A549 (cell line): ENCODE measurements around the gene CFL1. TPM values are rescaled to one million over a fixed set of nuclear protein-coding genes. Genes with fewer than 3 reads are reported as not detected.
A peak's percentile ranks its signal among the peaks of the same experiment; 100 is the strongest.

Experiments used
- ATAC-seq, 2 experiments: fragments of 200-7000 bp in 1 of 2; fragments of >200 bp in 1 of 2; cut with Nextera tagmentation in 1 of 2; cut with Tn5 transposase in 1 of 2; 3 replicates each; pipeline versions ENCODE4 v1.8.0 to v1.9.1; 2018 to 2020; ENCODE audit warnings: mild to moderate bottlenecking in 1 of 2, moderate library complexity in 1 of 2
- CTCF ChIA-PET: fragments of 300-600 bp; sonication (Branson Sonifier 250); formaldehyde crosslinking; extraction: SDS; loops from one replicate; lab custom pipeline; 2021; ENCODE audit warnings: antibody characterized with exemption, inconsistent platforms; lab: Yijun Ruan, JAX
- POLR2A ChIA-PET: fragments of 350-600 bp; formaldehyde crosslinking; extraction: SDS; loops from one replicate; lab custom pipeline; 2021; ENCODE audit warnings: antibody characterized with exemption, inconsistent platforms; lab: Yijun Ruan, JAX
- DNase-seq, 2 experiments: peaks; one replicate each; pipeline versions ENCODE4 v3.0.0 to v3.0.0-alpha.2; 2011 to 2016; ENCODE audit warnings: low read depth in 1 of 2, low spot score in 1 of 2
- FAIRE-seq: peaks from 2 replicates; lab custom pipeline; 2011; peaks lifted over from hg19 to GRCh38; lab: Jason Lieb, UNC
- H3K27ac ChIP-seq, 2 experiments: fragments of >200 bp; sonication (Bioruptor Twin); formaldehyde crosslinking; 3 replicates each; pipeline ENCODE4 v1.5.1; 2016 to 2017
- H3K4me1 ChIP-seq: fragments of >200 bp; sonication (Bioruptor Twin); formaldehyde crosslinking; 3 replicates; pipeline ENCODE4 v1.6.1; 2016
- H3K4me2 ChIP-seq: fragments of >200 bp; sonication (Bioruptor Twin); formaldehyde crosslinking; 3 replicates; pipeline ENCODE4 v1.6.1; 2016
- H3K4me3 ChIP-seq: fragments of >200 bp; sonication (Bioruptor Twin); formaldehyde crosslinking; 3 replicates; pipeline ENCODE4 v1.5.1; 2016
- H3K9me3 ChIP-seq: fragments of >200 bp; sonication (Bioruptor Twin); formaldehyde crosslinking; 3 replicates; pipeline ENCODE4 v1.6.1; 2016
- BCL3 ChIP-seq: fragments of >200 bp; sonication (Bioruptor Twin); formaldehyde crosslinking; IDR thresholded peaks from 3 replicates; pipeline ENCODE4 v1.6.1; 2016
- CEBPB ChIP-seq, 2 experiments: fragments of >200 bp in 1 of 2; sonication (Bioruptor Twin) in 1 of 2; formaldehyde crosslinking in 1 of 2; IDR thresholded peaks; 2 replicates each; pipeline ENCODE4 v1.6.1; 2012 to 2016
- CTCF ChIP-seq: fragments of >200 bp; sonication (Bioruptor Twin); formaldehyde crosslinking; IDR thresholded peaks from 3 replicates; pipeline ENCODE4 v1.5.1; 2016
- EHF ChIP-seq: fragments of 250-450 bp; sonication (Bioruptor Pico); IDR thresholded peaks from 2 replicates; pipeline ENCODE4 v1.5.0; 2020; ENCODE audit warnings: mild to moderate bottlenecking
- EHMT2 ChIP-seq: fragments of 200-600 bp; sonication (generic); IDR thresholded peaks from 2 replicates; pipeline ENCODE4 v1.6.1; 2016; ENCODE audit warnings: antibody characterized with exemption, low read depth, mild to moderate bottlenecking, moderate library complexity
- FOSB ChIP-seq: fragments of 250-450 bp; sonication (Bioruptor Pico); IDR thresholded peaks from 2 replicates; pipeline ENCODE4 v1.5.0; 2020; ENCODE audit warnings: mild to moderate bottlenecking, moderate library complexity
- FOSL2 ChIP-seq, 2 experiments: fragments of 450-650 bp in 1 of 2; fragments of >200 bp in 1 of 2; sonication (Bioruptor Twin) in 1 of 2; formaldehyde crosslinking; IDR thresholded peaks; 2 replicates each; pipeline versions ENCODE4 v1.5.0 to v1.6.1; 2016 to 2020; ENCODE audit warnings: mild to moderate bottlenecking in 1 of 2, moderate library complexity in 1 of 2
- HEYL ChIP-seq: fragments of 250-450 bp; sonication (Bioruptor Pico); IDR thresholded peaks from 2 replicates; pipeline ENCODE4 v1.8.0; 2021; ENCODE audit warnings: mild to moderate bottlenecking, moderate library complexity
- HOXA7 ChIP-seq: fragments of 250-450 bp; sonication (Bioruptor Pico); IDR thresholded peaks from 2 replicates; pipeline ENCODE4 v1.5.0; 2020; ENCODE audit warnings: mild to moderate bottlenecking, moderate library complexity
- HOXB5 ChIP-seq: fragments of 250-450 bp; sonication (Bioruptor Pico); IDR thresholded peaks from 2 replicates; pipeline ENCODE4 v1.5.0; 2020; ENCODE audit warnings: mild to moderate bottlenecking, moderate library complexity
- JUN ChIP-seq, 2 experiments: fragments of >200 bp; sonication (Bioruptor Twin); formaldehyde crosslinking; IDR thresholded peaks; 2 replicates in 1 of 2; 3 replicates in 1 of 2; pipeline ENCODE4 v1.6.1; 2016 to 2017
- KDM5A ChIP-seq: fragments of 200-600 bp; sonication (generic); IDR thresholded peaks from 2 replicates; pipeline ENCODE4 v1.6.1; 2016; ENCODE audit warnings: antibody characterized with exemption, mild to moderate bottlenecking
- MAFK ChIP-seq: fragments of 450-650 bp; IDR thresholded peaks from 2 replicates; pipeline ENCODE4 v1.6.1; 2014; ENCODE audit not compliant: partially characterized antibody
- MAX ChIP-seq: IDR thresholded peaks from 2 replicates; pipeline ENCODE4 v1.6.1; 2012
- MAZ ChIP-seq: fragments of 150-350 bp; IDR thresholded peaks from 2 replicates; pipeline ENCODE4 v1.6.1; 2014; ENCODE audit warnings: antibody characterized with exemption, low read depth, low read length, borderline replicate concordance
- MYC ChIP-seq: IDR thresholded peaks from 2 replicates; pipeline ENCODE4 v1.6.1; 2012; ENCODE audit warnings: mild to moderate bottlenecking, inconsistent platforms, low read length, improper control_type of control experiment, borderline replicate concordance
- NFE2L2 ChIP-seq: fragments of 150-350 bp; conservative IDR thresholded peaks from 2 replicates; pipeline ENCODE4 v1.6.1; 2014; ENCODE audit warnings: low read length
- NPAS2 ChIP-seq: fragments of 250-450 bp; sonication (Bioruptor Pico); IDR thresholded peaks from 2 replicates; pipeline ENCODE4 v1.8.0; 2022; ENCODE audit warnings: mild to moderate bottlenecking, moderate library complexity, borderline replicate concordance
- NR3C1 ChIP-seq: fragments of >200 bp; sonication (Bioruptor Twin); formaldehyde crosslinking; IDR thresholded peaks from 3 replicates; pipeline ENCODE4 v1.6.1; 2017
- PBX3 ChIP-seq: IDR thresholded peaks from 2 replicates; pipeline ENCODE4 v1.6.1; 2012
- PHF8 ChIP-seq: fragments of 200-600 bp; sonication (generic); IDR thresholded peaks from 2 replicates; pipeline ENCODE4 v1.6.1; 2016; ENCODE audit warnings: low read depth, mild to moderate bottlenecking, antibody characterized with exemption, moderate library complexity, borderline replicate concordance
- POLR2A ChIP-seq: IDR thresholded peaks from 2 replicates; pipeline ENCODE4 v1.6.1; 2012; ENCODE audit warnings: mild to moderate bottlenecking, low read length
- POLR2AphosphoS2 ChIP-seq: conservative IDR thresholded peaks from 2 replicates; pipeline ENCODE4 v1.6.1; 2012; ENCODE audit warnings: low read length, improper control_type of control experiment, inconsistent platforms
- RCOR1 ChIP-seq: fragments of 150-350 bp; IDR thresholded peaks from 2 replicates; pipeline ENCODE4 v1.6.1; 2014; ENCODE audit warnings: antibody characterized with exemption, low read length, low read depth
- RFX5 ChIP-seq: fragments of 450-650 bp; IDR thresholded peaks from 2 replicates; pipeline ENCODE4 v1.7.1; 2014; ENCODE audit warnings: antibody characterized with exemption, mild to moderate bottlenecking, moderate library complexity
- TFCP2L1 ChIP-seq: fragments of 250-450 bp; sonication (Bioruptor Pico); IDR thresholded peaks from 2 replicates; pipeline ENCODE4 v1.5.0; 2021; ENCODE audit warnings: mild to moderate bottlenecking
- TP53 ChIP-seq: fragments of 250-450 bp; sonication (Bioruptor Pico); IDR thresholded peaks from 2 replicates; pipeline ENCODE4 v1.5.0; 2021; ENCODE audit warnings: mild to moderate bottlenecking, moderate library complexity
- USF2 ChIP-seq: fragments of 450-650 bp; IDR thresholded peaks from 2 replicates; pipeline ENCODE4 v1.6.1; 2014; ENCODE audit warnings: antibody characterized with exemption
- ZFP36 ChIP-seq: fragments of 450-650 bp; IDR thresholded peaks from 2 replicates; pipeline ENCODE4 v1.6.1; 2014; ENCODE audit warnings: borderline replicate concordance; ENCODE audit not compliant: partially characterized antibody
- ZSCAN20 ChIP-seq: fragments of 250-450 bp; sonication (Bioruptor Pico); IDR thresholded peaks from 2 replicates; pipeline ENCODE4 v1.8.0; 2022; ENCODE audit warnings: mild to moderate bottlenecking, moderate library complexity
- WGBS: methylation state at CpG from one replicate; pipeline ENCODE4 v1.1.6; 2017; ENCODE audit errors: missing lambda C conversion rate; 5-methylcytosine and 5-hydroxymethylcytosine counted together
- polyA plus RNA-seq, 4 experiments: library from polyadenylated mRNA; depleted of rRNA in 3 of 4; stranded (reverse); fragments of >200 nt; fragmentation: RNase III in 1 of 4; extraction: RNeasy Plus Mini Kit Qiagen cat#74134 plus additional on column Dnase treatment in 1 of 4; gene quantifications; 2 replicates in 3 of 4; 3 replicates in 1 of 4; pipeline ENCODE4 v1.2.3, GENCODE V29; 2011 to 2017

Gene CFL1
- polyA plus RNA-seq, 2 of the 4 experiments (the other 2 are of a cell fraction), result 1,591 to 1,780 TPM

DNA sequence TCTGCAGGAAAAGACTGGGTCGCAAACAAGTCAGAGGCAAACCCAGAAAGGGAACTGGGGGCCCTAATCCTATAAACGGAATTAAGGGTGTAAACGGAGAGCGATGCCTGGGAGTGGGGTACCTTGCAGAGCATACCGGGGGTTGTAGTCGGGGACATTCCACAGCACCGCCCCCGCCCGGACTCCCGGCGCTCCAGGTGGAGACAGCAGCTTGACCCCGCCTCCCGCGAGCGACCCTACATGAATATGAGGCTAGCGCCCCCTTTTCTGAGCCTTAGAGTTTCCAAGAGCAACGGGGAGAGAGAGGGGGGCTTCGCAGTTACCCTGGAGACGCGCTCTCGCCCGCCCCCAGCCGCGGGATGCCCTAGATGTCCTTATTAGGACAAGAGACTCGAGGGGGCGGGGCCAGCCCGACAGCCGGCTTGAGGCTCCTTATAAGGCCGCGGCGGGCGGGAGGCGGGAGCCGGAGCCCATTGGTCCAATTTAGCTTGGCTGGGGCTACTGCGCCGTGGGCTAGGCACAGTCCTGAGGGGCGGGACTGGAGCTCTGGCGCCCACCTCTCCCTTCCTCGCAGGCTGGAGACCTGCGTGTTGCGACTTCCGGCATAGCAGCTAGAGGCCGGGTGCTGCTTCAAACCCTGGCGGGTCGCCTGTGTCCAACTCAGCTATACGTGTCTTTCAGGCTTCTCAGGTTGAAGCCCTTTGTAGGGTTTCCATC, 1.3 kb upstream of the CFL1 start (continued):
- TF ChIP-seq PBX3, result no peak
- TF ChIP-seq PHF8, result no peak
- no peak for TF ChIP-seq NR3C1
- peak; percentile 71 for TF ChIP-seq POLR2A
- no peak for TF ChIP-seq CEBPB (IDR thresholded peaks at IDR 0.05)
- no peak for TF ChIP-seq MAFK
- TF ChIP-seq HEYL (CRISPR knock-in tag), result no peak
- TF ChIP-seq MAZ, result no peak
- no peak for TF ChIP-seq KDM5A
- peak; percentile 81; the same call in 2 of the 3 replicates for TF ChIP-seq BCL3
- TF ChIP-seq EHMT2, result no peak
- TF ChIP-seq RCOR1, result no peak
- no peak for TF ChIP-seq EHF (CRISPR knock-in tag)
- TF ChIP-seq TFCP2L1 (CRISPR knock-in tag), result no peak
- TF ChIP-seq POLR2AphosphoS2, result no peak
- TF ChIP-seq MYC, result 0 out of 2 replicates have a peak, but pooled peaks have one; percentile 13
- TF ChIP-seq HOXB5 (CRISPR knock-in tag), result no peak
- TF ChIP-seq NFE2L2, result no peak
- no peak for TF ChIP-seq NPAS2 (CRISPR knock-in tag)
- TF ChIP-seq USF2, result no peak
- TF ChIP-seq RFX5, result 0 out of 2 replicates have a peak, but pooled peaks have one; percentile 32
- TF ChIP-seq ZSCAN20 (CRISPR knock-in tag), result no peak
- no peak for TF ChIP-seq HOXA7 (CRISPR knock-in tag)
- TF ChIP-seq JUN (IDR thresholded peaks at IDR 0.05), result peak in 1 of 2 experiments; percentile 45; a peak in 1 of 5 replicates
- TF ChIP-seq MAX, result peak; percentile 65; the same call in 1 of the 2 replicates
- TF ChIP-seq ZFP36, result peak; percentile 2

DNA sequence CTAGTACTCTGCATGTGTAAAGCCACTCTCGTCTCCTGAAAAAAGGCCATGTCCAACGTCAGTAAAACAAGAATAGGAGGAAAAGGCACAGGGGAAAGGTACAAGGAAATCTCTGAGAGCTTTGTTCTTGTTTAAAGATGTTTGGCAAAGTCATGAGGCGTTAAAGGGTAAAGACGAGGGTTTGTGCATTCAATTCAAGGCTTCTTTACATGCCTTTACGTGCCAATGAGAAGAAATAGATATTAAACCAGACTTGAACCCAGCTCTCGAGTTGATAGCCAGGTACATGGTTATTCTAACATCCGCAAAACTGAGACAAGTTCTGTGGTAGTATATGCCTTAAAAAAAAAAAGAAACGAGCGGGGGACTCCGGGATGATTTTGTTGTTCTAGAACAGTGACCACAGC, 704 bp upstream of the CFL1 start:
- peaks cover 33% of the 10 kb centered on the region for H3K4me1 ChIP-seq
- POLR2A ChIA-PET, result interaction anchor here (0.5 to 3.4 kb wide), 21 partner anchors 8 to 362 kb away, joined by 3 to 36 read pairs (median 5); partner anchors contain the start of genes AP5B1, CCDC85B, EFEMP2 and FIBP
- DNase-seq (no peak), FAIRE-seq (no peak), ATAC-seq (no peak)
- H3K4me2 ChIP-seq, result peak overlapping the region; percentile 87
- WGBS, result 2% methylated on average over 10 of the region's 10 CpGs
- H3K27ac ChIP-seq, result peak overlapping the region; percentile 88 to 96
- CTCF ChIA-PET, result interaction anchor here (0.7 to 7.6 kb wide), 15 partner anchors 11 to 147 kb away, joined by 3 to 195 read pairs (median 9); partner anchors contain the start of genes AP5B1, CCDC85B, CTSW and EFEMP2
- H3K4me3 ChIP-seq, result peak overlapping the region; percentile 70
- H3K9me3 ChIP-seq, result no peaks in the 10 kb centered on the region
- TF ChIP-seq POLR2AphosphoS2, result no peak
- TF ChIP-seq RCOR1, result no peak
- no peak for TF ChIP-seq FOSB (CRISPR knock-in tag)
- TF ChIP-seq FOSL2 (IDR thresholded peaks at IDR 0.05), result no peak
- no peak for TF ChIP-seq FOSL2 (CRISPR knock-in tag; IDR thresholded peaks at IDR 0.05)
- TF ChIP-seq TP53 (CRISPR knock-in tag), result no peak
- no peak for TF ChIP-seq CTCF
- no peak for TF ChIP-seq MAFK
- no peak for TF ChIP-seq MAX
- TF ChIP-seq ZFP36, result no peak
- TF ChIP-seq TFCP2L1 (CRISPR knock-in tag), result no peak
